ENCODE results near the gene PCDHA1. TPM values are rescaled to one million over a fixed set of nuclear protein-coding genes. Genes with fewer than 3 reads are reported as not detected.

The PCDHA1 gene
- total RNA-seq, 1 donor from 2014 or later, result not detected

DNA sequence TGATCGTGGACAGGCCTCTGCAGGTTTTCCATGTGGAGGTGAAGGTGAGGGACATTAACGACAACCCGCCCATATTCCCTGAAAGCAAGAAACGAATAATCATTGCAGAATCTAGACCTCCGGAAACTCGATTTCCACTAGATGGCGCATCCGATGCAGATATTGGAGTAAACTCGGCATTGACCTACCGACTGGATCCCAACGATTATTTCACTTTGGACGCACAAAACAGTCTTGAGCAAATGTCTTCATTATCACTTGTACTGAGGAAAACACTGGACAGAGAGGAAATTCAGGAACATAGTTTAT is 96.6 kb downstream of the PCDHA1 start:
- Mint-ChIP-seq H3K27me3 (ENCODE audit: low read depth) (no peaks in the 10 kb centered on the region), H3K36me3 (ENCODE audit: low read depth) (peaks cover 28% of the 10 kb centered on the region), H3K4me1 (ENCODE audit: low read depth) (peaks cover 9% of the 10 kb centered on the region), H3K4me3 (ENCODE audit: unreplicated experiment) (no peak overlapping the region), H3K9me3 (ENCODE audit: low read depth) (peaks cover 15% of the 10 kb centered on the region), H3K27ac (ENCODE audit: unreplicated experiment) (no peak overlapping the region)
- TF ChIP-seq, protein P1, sequence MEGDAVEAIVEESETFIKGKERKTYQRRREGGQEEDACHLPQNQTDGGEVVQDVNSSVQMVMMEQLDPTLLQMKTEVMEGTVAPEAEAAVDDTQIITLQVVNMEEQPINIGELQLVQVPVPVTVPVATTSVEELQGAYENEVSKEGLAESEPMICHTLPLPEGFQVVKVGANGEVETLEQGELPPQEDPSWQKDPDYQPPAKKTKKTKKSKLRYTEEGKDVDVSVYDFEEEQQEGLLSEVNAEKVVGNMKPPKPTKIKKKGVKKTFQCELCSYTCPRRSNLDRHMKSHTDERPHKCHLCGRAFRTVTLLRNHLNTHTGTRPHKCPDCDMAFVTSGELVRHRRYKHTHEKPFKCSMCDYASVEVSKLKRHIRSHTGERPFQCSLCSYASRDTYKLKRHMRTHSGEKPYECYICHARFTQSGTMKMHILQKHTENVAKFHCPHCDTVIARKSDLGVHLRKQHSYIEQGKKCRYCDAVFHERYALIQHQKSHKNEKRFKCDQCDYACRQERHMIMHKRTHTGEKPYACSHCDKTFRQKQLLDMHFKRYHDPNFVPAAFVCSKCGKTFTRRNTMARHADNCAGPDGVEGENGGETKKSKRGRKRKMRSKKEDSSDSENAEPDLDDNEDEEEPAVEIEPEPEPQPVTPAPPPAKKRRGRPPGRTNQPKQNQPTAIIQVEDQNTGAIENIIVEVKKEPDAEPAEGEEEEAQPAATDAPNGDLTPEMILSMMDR (IDR thresholded peaks at IDR 0.05), result peak; percentile 44
- no peak for DNase-seq (ENCODE audit: low spot score)

DNA sequence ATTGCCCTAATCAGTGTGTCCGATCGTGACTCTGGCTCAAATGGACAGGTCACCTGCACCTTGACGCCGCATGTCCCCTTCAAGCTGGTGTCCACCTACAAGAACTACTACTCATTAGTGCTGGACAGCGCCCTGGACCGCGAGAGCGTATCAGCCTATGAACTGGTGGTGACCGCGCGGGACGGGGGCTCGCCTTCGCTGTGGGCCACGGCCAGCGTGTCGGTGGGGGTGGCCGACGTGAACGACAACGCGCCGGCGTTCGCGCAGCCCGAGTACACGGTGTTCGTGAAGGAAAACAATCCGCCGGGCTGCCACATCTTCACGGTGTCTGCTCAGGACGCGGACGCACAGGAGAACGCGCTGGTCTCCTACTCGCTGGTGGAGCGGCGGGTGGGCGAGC is 97.4 kb downstream of the PCDHA1 start:
- H3K4me3 Mint-ChIP-seq (ENCODE audit: unreplicated experiment), result no peak overlapping the region
- peaks cover 15% of the 10 kb centered on the region for H3K9me3 Mint-ChIP-seq (ENCODE audit: low read depth)
- DNase-seq (ENCODE audit: low spot score), result peak; percentile 84
- H3K27me3 Mint-ChIP-seq (ENCODE audit: low read depth), result no peaks in the 10 kb centered on the region
- H3K27ac Mint-ChIP-seq (ENCODE audit: unreplicated experiment), result no peak overlapping the region
- peaks cover 9% of the 10 kb centered on the region for H3K4me1 Mint-ChIP-seq (ENCODE audit: low read depth)
- TF ChIP-seq, protein P1 (IDR thresholded peaks at IDR 0.05), result no peak
- H3K36me3 Mint-ChIP-seq (ENCODE audit: low read depth), result peaks cover 27% of the 10 kb centered on the region

DNA sequence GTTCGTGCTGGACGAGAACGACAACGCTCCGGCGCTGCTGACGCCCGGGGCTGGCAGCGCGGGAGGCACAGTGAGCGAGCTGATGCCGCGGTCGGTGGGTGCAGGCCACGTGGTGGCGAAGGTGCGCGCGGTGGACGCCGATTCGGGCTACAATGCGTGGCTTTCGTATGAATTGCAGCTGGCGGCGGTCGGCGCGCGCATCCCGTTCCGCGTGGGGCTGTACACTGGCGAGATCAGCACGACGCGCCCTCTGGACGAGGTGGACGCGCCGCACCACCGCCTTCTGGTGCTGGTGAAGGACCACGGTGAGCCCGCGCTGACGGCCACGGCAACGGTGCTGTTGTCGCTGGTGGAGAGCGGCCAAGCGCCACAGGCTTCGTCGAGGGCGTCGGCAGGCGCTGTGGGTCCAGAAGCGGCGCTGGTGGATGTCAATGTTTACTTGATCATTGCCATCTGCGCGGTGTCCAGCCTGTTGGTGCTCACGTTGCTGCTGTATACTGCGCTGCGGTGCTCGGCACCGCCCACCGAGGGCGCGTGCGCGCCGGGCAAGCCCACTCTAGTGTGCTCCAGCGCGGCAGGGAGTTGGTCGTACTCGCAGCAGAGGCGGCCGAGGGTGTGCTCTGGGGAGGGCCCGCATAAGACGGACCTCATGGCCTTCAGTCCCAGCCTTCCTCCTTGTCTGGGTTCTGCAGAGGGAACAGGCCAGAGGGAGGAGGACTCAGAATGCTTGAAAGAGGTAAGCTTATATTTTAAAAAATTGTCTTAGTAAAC is 98.2 kb downstream of the PCDHA1 start:
- H3K27me3 Mint-ChIP-seq (ENCODE audit: low read depth), result no peaks in the 10 kb centered on the region
- TF ChIP-seq, protein P1 (IDR thresholded peaks at IDR 0.05), result no peak
- H3K4me3 Mint-ChIP-seq (ENCODE audit: unreplicated experiment), result no peak overlapping the region
- peaks cover 6% of the 10 kb centered on the region for H3K4me1 Mint-ChIP-seq (ENCODE audit: low read depth)
- DNase-seq (ENCODE audit: low spot score), result peak; percentile 90
- H3K9me3 Mint-ChIP-seq (ENCODE audit: low read depth), result peaks cover 15% of the 10 kb centered on the region
- H3K36me3 Mint-ChIP-seq (ENCODE audit: low read depth), result peaks cover 24% of the 10 kb centered on the region
- H3K27ac Mint-ChIP-seq (ENCODE audit: unreplicated experiment), result no peak overlapping the region

DNA sequence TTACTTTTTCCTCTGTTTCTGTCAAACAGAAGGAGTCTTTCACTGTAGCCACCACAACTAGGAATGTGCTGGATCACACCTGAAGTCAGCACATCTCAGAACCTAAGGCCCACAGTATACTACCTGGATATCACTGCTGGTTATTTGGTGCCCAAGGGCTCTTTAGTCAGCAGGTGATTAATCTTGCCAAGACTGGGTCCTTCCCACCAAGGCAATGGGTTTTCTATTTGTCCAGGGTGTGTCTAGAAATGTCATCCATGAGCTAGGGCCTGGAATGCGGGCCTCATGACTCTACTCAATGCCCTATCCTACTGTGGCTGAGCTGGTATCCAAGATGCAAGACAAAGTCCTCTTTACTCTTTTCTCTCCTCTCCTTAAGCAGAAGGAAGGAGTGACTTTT is 130.4 kb downstream of the PCDHA1 start:
- Mint-ChIP-seq H3K4me3 (ENCODE audit: unreplicated experiment) (no peak overlapping the region), H3K36me3 (ENCODE audit: low read depth) (peaks cover 2% of the 10 kb centered on the region), H3K9me3 (ENCODE audit: low read depth) (peaks cover 14% of the 10 kb centered on the region), H3K4me1 (ENCODE audit: low read depth) (no peaks in the 10 kb centered on the region), H3K27me3 (ENCODE audit: low read depth) (no peaks in the 10 kb centered on the region), H3K27ac (ENCODE audit: unreplicated experiment) (no peak overlapping the region)
- no peak for DNase-seq (ENCODE audit: low spot score)
- TF ChIP-seq, protein P1 (IDR thresholded peaks at IDR 0.05), result no peak

DNA sequence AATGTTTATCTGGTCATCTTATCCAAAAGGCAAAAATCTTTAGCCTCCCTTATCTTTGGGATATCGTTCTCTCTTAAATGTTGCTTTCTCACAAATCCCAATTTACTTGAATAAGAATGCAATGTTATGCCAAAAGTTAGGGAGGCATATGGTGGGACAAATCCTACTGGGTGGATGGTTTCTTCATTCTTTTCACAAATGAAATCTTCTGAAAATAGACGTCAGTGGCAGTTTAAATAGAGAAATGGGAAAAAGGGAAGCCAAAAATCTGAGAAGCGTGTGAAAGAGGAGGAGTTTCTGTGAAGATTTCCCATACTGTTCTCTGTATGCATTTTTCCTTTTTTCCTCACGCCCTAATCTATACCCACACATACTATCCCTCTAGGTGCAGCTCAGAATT is 137.7 kb downstream of the PCDHA1 start:
- no peaks in the 10 kb centered on the region for H3K36me3 Mint-ChIP-seq (ENCODE audit: low read depth)
- DNase-seq (ENCODE audit: low spot score), result no peak
- no peaks in the 10 kb centered on the region for H3K27me3 Mint-ChIP-seq (ENCODE audit: low read depth)
- TF ChIP-seq, protein P1 (IDR thresholded peaks at IDR 0.05), result no peak
- H3K4me3 Mint-ChIP-seq (ENCODE audit: unreplicated experiment), result no peak overlapping the region
- H3K4me1 Mint-ChIP-seq (ENCODE audit: low read depth), result peaks cover 18% of the 10 kb centered on the region
- no peak overlapping the region for H3K27ac Mint-ChIP-seq (ENCODE audit: unreplicated experiment)
- H3K9me3 Mint-ChIP-seq (ENCODE audit: low read depth), result no peaks in the 10 kb centered on the region
